Measurements from ENCODE around the gene LRPAP1.

The LRPAP1 gene

DNA sequence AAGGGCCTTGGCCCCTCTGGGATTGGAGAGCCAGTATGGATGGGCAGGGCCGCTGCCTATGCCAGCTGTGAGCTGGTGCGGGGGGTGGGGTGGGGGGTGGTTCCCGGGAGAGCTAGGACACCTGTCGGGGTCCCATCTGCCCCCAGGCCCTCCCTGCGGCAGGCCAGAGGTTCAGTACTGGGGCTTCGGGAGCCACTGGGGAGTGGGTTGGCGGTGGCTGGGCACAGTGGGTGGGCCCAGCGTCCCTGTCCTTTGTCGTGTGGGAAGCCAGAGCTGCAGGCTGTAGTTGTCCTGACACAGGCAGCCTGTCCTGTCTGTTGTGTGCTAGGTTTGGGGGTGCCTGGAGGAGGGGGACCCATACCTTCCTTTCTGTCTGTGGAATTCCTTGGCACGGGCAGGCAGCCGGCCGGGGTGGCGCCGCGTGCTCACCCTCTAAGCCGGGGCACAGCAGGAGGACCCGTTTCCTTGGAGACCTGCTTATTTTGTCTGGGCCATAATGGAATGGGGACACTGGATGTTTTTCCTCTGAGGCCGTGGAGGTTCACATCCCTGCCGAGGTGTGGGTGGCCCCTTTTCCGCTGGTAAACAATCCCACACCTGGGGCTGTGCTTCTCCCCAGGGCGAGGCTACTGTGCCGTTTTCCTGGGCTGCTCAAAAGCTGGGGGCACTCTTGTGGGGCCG lies 54.3 kb downstream of the LRPAP1 start:
- no peaks in the 10 kb centered on the region for H3K9me3 ChIP-seq (ENCODE audit: severe bottlenecking)
- H3K27ac ChIP-seq (ENCODE audit: poor library complexity, severe bottlenecking): no peak overlapping the region
- H3K36me3 ChIP-seq (ENCODE audit: low read depth): no peaks in the 10 kb centered on the region
- DNase-seq (ENCODE audit: low spot score) (no peak), ATAC-seq (ENCODE audit: low read depth) (no peak)
- H3K4me3 ChIP-seq (ENCODE audit: severe bottlenecking): no peak overlapping the region
- H3K27me3 ChIP-seq (ENCODE audit: insufficient read depth, poor library complexity, severe bottlenecking): peaks cover 2% of the 10 kb centered on the region
- TF ChIP-seq, protein P1, sequence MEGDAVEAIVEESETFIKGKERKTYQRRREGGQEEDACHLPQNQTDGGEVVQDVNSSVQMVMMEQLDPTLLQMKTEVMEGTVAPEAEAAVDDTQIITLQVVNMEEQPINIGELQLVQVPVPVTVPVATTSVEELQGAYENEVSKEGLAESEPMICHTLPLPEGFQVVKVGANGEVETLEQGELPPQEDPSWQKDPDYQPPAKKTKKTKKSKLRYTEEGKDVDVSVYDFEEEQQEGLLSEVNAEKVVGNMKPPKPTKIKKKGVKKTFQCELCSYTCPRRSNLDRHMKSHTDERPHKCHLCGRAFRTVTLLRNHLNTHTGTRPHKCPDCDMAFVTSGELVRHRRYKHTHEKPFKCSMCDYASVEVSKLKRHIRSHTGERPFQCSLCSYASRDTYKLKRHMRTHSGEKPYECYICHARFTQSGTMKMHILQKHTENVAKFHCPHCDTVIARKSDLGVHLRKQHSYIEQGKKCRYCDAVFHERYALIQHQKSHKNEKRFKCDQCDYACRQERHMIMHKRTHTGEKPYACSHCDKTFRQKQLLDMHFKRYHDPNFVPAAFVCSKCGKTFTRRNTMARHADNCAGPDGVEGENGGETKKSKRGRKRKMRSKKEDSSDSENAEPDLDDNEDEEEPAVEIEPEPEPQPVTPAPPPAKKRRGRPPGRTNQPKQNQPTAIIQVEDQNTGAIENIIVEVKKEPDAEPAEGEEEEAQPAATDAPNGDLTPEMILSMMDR (IDR thresholded peaks at IDR 0.05; ENCODE audit: poor library complexity, severe bottlenecking): no peak
- H3K4me1 ChIP-seq (ENCODE audit: insufficient read depth, poor library complexity, severe bottlenecking): no peaks in the 10 kb centered on the region

DNA sequence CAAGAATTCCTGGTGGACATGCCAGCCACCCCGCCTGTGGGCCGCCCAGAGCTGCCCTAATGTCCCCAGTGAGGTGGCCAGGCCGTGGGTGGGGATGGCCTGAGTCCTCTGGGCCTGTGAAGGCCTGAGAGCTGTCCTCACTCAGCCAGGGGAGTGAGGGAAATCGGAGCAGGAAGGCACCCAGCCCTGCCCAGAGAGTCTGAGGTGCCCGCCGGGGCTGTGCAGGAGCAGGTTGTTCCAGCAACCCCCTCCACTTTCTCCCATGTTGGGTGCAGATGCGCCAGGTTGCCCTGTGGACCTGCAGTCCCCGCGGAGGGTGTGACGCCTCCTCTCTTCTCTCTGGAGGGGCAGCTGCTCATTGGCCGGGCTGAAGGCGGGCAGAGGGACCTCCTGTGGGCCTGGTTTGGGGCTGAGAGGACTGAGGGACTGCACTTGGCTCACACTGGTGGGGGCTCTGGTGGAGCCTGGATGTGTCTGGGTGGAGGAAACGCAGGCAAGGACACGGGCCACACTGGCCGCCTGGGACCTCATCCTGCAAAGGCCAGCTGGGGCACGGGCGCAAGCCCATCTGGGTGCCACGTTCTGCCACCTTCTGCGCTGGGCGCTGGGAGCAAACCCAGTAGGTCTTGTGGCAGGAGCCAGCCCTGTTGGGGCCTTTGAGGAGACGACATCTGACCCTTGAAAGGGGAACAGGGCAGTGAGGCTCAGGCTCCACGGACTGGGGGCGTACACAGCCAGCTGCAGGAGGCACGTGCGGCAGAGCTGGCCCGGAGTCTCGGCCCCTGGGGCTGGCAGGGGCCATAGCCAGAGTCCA lies 55.1 kb downstream of the LRPAP1 start:
- Histone ChIP-seq H3K27ac (ENCODE audit: poor library complexity, severe bottlenecking) (no peak overlapping the region), H3K4me1 (ENCODE audit: insufficient read depth, poor library complexity, severe bottlenecking) (no peaks in the 10 kb centered on the region), H3K4me3 (ENCODE audit: severe bottlenecking) (no peak overlapping the region), H3K9me3 (ENCODE audit: severe bottlenecking) (no peaks in the 10 kb centered on the region), H3K27me3 (ENCODE audit: insufficient read depth, poor library complexity, severe bottlenecking) (peaks cover 4% of the 10 kb centered on the region), H3K36me3 (ENCODE audit: low read depth) (no peaks in the 10 kb centered on the region)
- TF ChIP-seq, protein P1 (IDR thresholded peaks at IDR 0.05; ENCODE audit: poor library complexity, severe bottlenecking): no peak
- no peak for DNase-seq (ENCODE audit: low spot score)
- ATAC-seq (ENCODE audit: low read depth): no peak

DNA sequence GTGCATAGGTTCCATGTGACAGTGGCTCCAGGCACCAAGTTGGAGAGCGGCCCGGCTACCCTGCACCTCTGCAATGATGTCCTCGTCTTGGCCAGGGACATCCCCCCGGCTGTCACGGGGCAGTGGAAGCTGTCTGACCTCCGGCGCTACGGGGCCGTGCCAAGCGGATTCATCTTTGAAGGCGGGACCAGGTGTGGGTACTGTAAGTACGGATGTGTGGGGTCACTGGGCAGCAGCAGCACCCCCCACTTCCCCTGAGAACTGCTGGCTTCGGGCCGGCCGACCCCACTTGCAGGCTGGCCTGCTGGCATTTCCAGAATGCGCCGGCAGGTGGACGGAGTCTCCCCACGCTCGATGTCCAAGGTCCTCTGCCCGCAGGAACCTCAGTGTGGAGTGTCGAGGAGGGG lies 55.9 kb downstream of the LRPAP1 start:
- H3K36me3 ChIP-seq (ENCODE audit: low read depth): no peaks in the 10 kb centered on the region
- H3K9me3 ChIP-seq (ENCODE audit: severe bottlenecking): no peaks in the 10 kb centered on the region
- TF ChIP-seq, protein P1 (IDR thresholded peaks at IDR 0.05; ENCODE audit: poor library complexity, severe bottlenecking): no peak
- no peaks in the 10 kb centered on the region for H3K4me1 ChIP-seq (ENCODE audit: insufficient read depth, poor library complexity, severe bottlenecking)
- DNase-seq (ENCODE audit: low spot score) (no peak), ATAC-seq (ENCODE audit: low read depth) (no peak)
- no peak overlapping the region for H3K4me3 ChIP-seq (ENCODE audit: severe bottlenecking)
- no peak overlapping the region for H3K27ac ChIP-seq (ENCODE audit: poor library complexity, severe bottlenecking)
- peaks cover 8% of the 10 kb centered on the region for H3K27me3 ChIP-seq (ENCODE audit: insufficient read depth, poor library complexity, severe bottlenecking)

GRCh38 chr4:3475713-3476260 lies 56.4 kb downstream of the LRPAP1 start:
- H3K36me3 ChIP-seq (ENCODE audit: low read depth): no peaks in the 10 kb centered on the region
- no peak overlapping the region for H3K27ac ChIP-seq (ENCODE audit: poor library complexity, severe bottlenecking)
- ATAC-seq (ENCODE audit: low read depth) (no peak), DNase-seq (ENCODE audit: low spot score) (no peak)
- no peaks in the 10 kb centered on the region for H3K4me1 ChIP-seq (ENCODE audit: insufficient read depth, poor library complexity, severe bottlenecking)
- TF ChIP-seq, protein P1 (IDR thresholded peaks at IDR 0.05; ENCODE audit: poor library complexity, severe bottlenecking): no peak
- H3K4me3 ChIP-seq (ENCODE audit: severe bottlenecking): no peak overlapping the region
- H3K27me3 ChIP-seq (ENCODE audit: insufficient read depth, poor library complexity, severe bottlenecking): peaks cover 8% of the 10 kb centered on the region
- H3K9me3 ChIP-seq (ENCODE audit: severe bottlenecking): no peaks in the 10 kb centered on the region

Measured in RWPE2 (cell line).